Naive B cell (primary cell): ENCODE results near the gene CAV1. TPM values are rescaled to one million over a fixed set of nuclear protein-coding genes. Genes with fewer than 3 reads are reported as not detected.
A peak's percentile ranks its signal among the peaks of the same experiment; 100 is the strongest.

Source experiments
- ATAC-seq, 2 donors: fragments of 150-1000 bp; cut with Tn5 transposase; 2 replicates each; pipeline ENCODE4 v1.10.0; 2021; ENCODE audit warnings: low read depth in 2 of 2, mild to moderate bottlenecking in 2 of 2, moderate library complexity in 2 of 2
- DNase-seq: peaks from one replicate; pipeline ENCODE4 v3.0.0; 2022
- H3K27ac Mint-ChIP-seq, 6 donors: one replicate each; pipeline ENCODE4 v1.8.0; 2020 to 2022; ENCODE audit warnings: mild to moderate bottlenecking in 6 of 6, mixed read lengths in 6 of 6, moderate library complexity in 5 of 6, inconsistent platforms in 2 of 6
- H3K27me3 Mint-ChIP-seq, 3 donors: one replicate each; pipeline ENCODE4 v1.8.0; 2021 to 2022; ENCODE audit warnings: mixed read lengths in 3 of 3, mild to moderate bottlenecking in 1 of 3
- H3K36me3 Mint-ChIP-seq, 2 donors: one replicate each; pipeline ENCODE4 v1.8.0; 2020 to 2022; ENCODE audit warnings: mixed read lengths in 2 of 2, inconsistent platforms in 1 of 2, mild to moderate bottlenecking in 1 of 2
- H3K4me1 Mint-ChIP-seq, 3 donors: one replicate each; pipeline ENCODE4 v1.8.0; 2020 to 2022; ENCODE audit warnings: mixed read lengths in 3 of 3, inconsistent platforms in 1 of 3, mild to moderate bottlenecking in 1 of 3, moderate library complexity in 1 of 3
- H3K4me3 Mint-ChIP-seq, 8 donors: one replicate each; pipeline ENCODE4 v1.8.0; 2020 to 2022; ENCODE audit warnings: mild to moderate bottlenecking in 8 of 8, mixed read lengths in 8 of 8, moderate library complexity in 8 of 8, inconsistent platforms in 2 of 8
- H3K9me3 Mint-ChIP-seq, 7 donors: one replicate each; pipeline ENCODE4 v1.8.0; 2020 to 2022; ENCODE audit warnings: mixed read lengths in 7 of 7, mild to moderate bottlenecking in 5 of 7, inconsistent platforms in 2 of 7, moderate library complexity in 1 of 7
- polyA plus RNA-seq, 6 donors: library from polyadenylated mRNA; unstranded; fragments of 300-500 nt; fragmentation: Illumina TruSeq; gene quantifications; one replicate each; pipeline ENCODE4 v1.2.3, GENCODE V29; 2021; ENCODE audit warnings: low read depth in 6 of 6

Gene CAV1
- polyA plus RNA-seq, 6 donors from 2014 or later, result 0.73 to 9.0 (median 4.8) TPM

GRCh38 chr7:116574025-116574822, 49.4 kb downstream of the CAV1 start:
- H3K4me1 Mint-ChIP-seq, result peaks cover 17 to 25% (median 22%) of the 10 kb centered on the region in 3 donors

GRCh38 chr7:116575853-116576252, 51.0 kb downstream of the CAV1 start:
- Mint-ChIP-seq H3K4me3 (no peak overlapping the region), H3K36me3 (no peaks in the 10 kb centered on the region)
- no peak for ATAC-seq

More at GRCh38 chr7:116574025-116574822, 49.4 kb downstream of the CAV1 start:
- ATAC-seq (peak; percentile 34 to 76), DNase-seq (no peak)
- H3K27me3 Mint-ChIP-seq, result peaks cover 8 to 16% (median 16%) of the 10 kb centered on the region in 3 donors
- H3K4me3 Mint-ChIP-seq, result peak overlapping the region in 7 of 8 donors; percentile 3 to 66 (median 23)
- H3K36me3 Mint-ChIP-seq, result no peaks in the 10 kb centered on the region
- H3K27ac Mint-ChIP-seq, result peak overlapping the region in 3 of 6 donors; percentile 3 to 37 (median 34)
- H3K9me3 Mint-ChIP-seq, result no peaks in the 10 kb centered on the region

GRCh38 chr7:116576350-116577319, 51.8 kb downstream of the CAV1 start:
- peaks cover 12 to 19% (median 13%) of the 10 kb centered on the region in 3 donors for H3K4me1 Mint-ChIP-seq

More at GRCh38 chr7:116575853-116576252, 51.0 kb downstream of the CAV1 start:
- peaks cover 12 to 19% (median 13%) of the 10 kb centered on the region in 3 donors for H3K4me1 Mint-ChIP-seq
- H3K9me3 Mint-ChIP-seq, result no peaks in the 10 kb centered on the region
- DNase-seq, result no peak
- peaks cover 0 to 5% (median 3%) of the 10 kb centered on the region in 3 donors for H3K27me3 Mint-ChIP-seq
- no peak overlapping the region for H3K27ac Mint-ChIP-seq

GRCh38 chr7:116577320-116577871, 52.6 kb downstream of the CAV1 start:
- ATAC-seq (no peak), DNase-seq (no peak)
- peak overlapping the region in 1 of 6 donors; percentile 44 for H3K27ac Mint-ChIP-seq
- H3K9me3 Mint-ChIP-seq, result no peaks in the 10 kb centered on the region
- no peaks in the 10 kb centered on the region for H3K36me3 Mint-ChIP-seq
- peaks cover 12 to 19% (median 13%) of the 10 kb centered on the region in 3 donors for H3K4me1 Mint-ChIP-seq
- H3K27me3 Mint-ChIP-seq, result peaks cover 0 to 5% (median 0%) of the 10 kb centered on the region in 3 donors
- no peak overlapping the region for H3K4me3 Mint-ChIP-seq

More at GRCh38 chr7:116576350-116577319, 51.8 kb downstream of the CAV1 start:
- DNase-seq (no peak), ATAC-seq (no peak)
- H3K36me3 Mint-ChIP-seq, result no peaks in the 10 kb centered on the region
- H3K9me3 Mint-ChIP-seq, result no peaks in the 10 kb centered on the region
- H3K27ac Mint-ChIP-seq, result no peak overlapping the region
- peaks cover 0 to 5% (median 3%) of the 10 kb centered on the region in 3 donors for H3K27me3 Mint-ChIP-seq
- no peak overlapping the region for H3K4me3 Mint-ChIP-seq

- Mint-ChIP-seq H3K9me3 (no peaks in the 10 kb centered on the region), H3K27me3 (peaks cover 0 to 5% (median 0%) of the 10 kb centered on the region in 3 donors), H3K27ac (no peak overlapping the region), H3K36me3 (no peaks in the 10 kb centered on the region), H3K4me1 (peaks cover 16 to 21% (median 20%) of the 10 kb centered on the region in 3 donors), H3K4me3 (no peak overlapping the region)
- DNase-seq, result no peak
- ATAC-seq, result no peak
These were observed 53.7 kb downstream of the CAV1 start for GRCh38 chr7:116578526-116578925.

- DNase-seq, result no peak
- Mint-ChIP-seq H3K4me1 (peaks cover 8 to 20% (median 12%) of the 10 kb centered on the region in 3 donors), H3K9me3 (no peaks in the 10 kb centered on the region), H3K27me3 (peaks cover 0 to 5% (median 0%) of the 10 kb centered on the region in 3 donors), H3K4me3 (no peak overlapping the region), H3K27ac (no peak overlapping the region), H3K36me3 (no peaks in the 10 kb centered on the region)
- ATAC-seq, result no peak
These were observed 54.5 kb downstream of the CAV1 start for GRCh38 chr7:116579322-116579721.

- Mint-ChIP-seq H3K4me1 (peaks cover 8 to 15% (median 11%) of the 10 kb centered on the region in 3 donors), H3K9me3 (no peaks in the 10 kb centered on the region), H3K27me3 (peaks cover 0 to 5% (median 0%) of the 10 kb centered on the region in 3 donors), H3K4me3 (no peak overlapping the region), H3K36me3 (no peaks in the 10 kb centered on the region), H3K27ac (no peak overlapping the region)
- DNase-seq (no peak), ATAC-seq (no peak)
These were observed 55.0 kb downstream of the CAV1 start for GRCh38 chr7:116579835-116580234.

GRCh38 chr7:116582164-116582732, 57.4 kb downstream of the CAV1 start:
- Mint-ChIP-seq H3K4me1 (peaks cover 8 to 14% (median 11%) of the 10 kb centered on the region in 3 donors), H3K4me3 (peak overlapping the region in 1 of 8 donors; percentile 35), H3K27ac (peak overlapping the region in 1 of 6 donors; percentile 28), H3K9me3 (no peaks in the 10 kb centered on the region), H3K27me3 (no peaks in the 10 kb centered on the region), H3K36me3 (no peaks in the 10 kb centered on the region)
- DNase-seq (no peak), ATAC-seq (no peak)

GRCh38 chr7:116582806-116583444, 58.1 kb downstream of the CAV1 start:
- Mint-ChIP-seq H3K36me3 (no peaks in the 10 kb centered on the region), H3K4me1 (peaks cover 8 to 14% (median 11%) of the 10 kb centered on the region in 3 donors), H3K27me3 (no peaks in the 10 kb centered on the region), H3K27ac (peak overlapping the region in 3 of 6 donors; percentile 46 to 87 (median 80)), H3K9me3 (no peaks in the 10 kb centered on the region), H3K4me3 (peak overlapping the region; percentile 15 to 85 (median 78))
- DNase-seq (no peak), ATAC-seq (no peak)

GRCh38 chr7:116583653-116584052, 58.8 kb downstream of the CAV1 start:
- ATAC-seq (peak; percentile 98), DNase-seq (peak; percentile 48)
- Mint-ChIP-seq H3K36me3 (no peaks in the 10 kb centered on the region), H3K27ac (peak overlapping the region in 1 of 6 donors; percentile 87), H3K4me1 (peaks cover 10 to 18% (median 16%) of the 10 kb centered on the region in 3 donors), H3K4me3 (peak overlapping the region in 6 of 8 donors; percentile 30 to 85 (median 80)), H3K27me3 (no peaks in the 10 kb centered on the region), H3K9me3 (no peaks in the 10 kb centered on the region)

- H3K27ac Mint-ChIP-seq, result no peak overlapping the region
- ATAC-seq, result no peak
These were observed 59.9 kb downstream of the CAV1 start for GRCh38 chr7:116584721-116585120.

GRCh38 chr7:116585392-116585791, 60.6 kb downstream of the CAV1 start:
- no peaks in the 10 kb centered on the region for H3K36me3 Mint-ChIP-seq
- ATAC-seq (no peak), DNase-seq (no peak)
- no peaks in the 10 kb centered on the region for H3K9me3 Mint-ChIP-seq
- H3K4me3 Mint-ChIP-seq, result no peak overlapping the region
- peak overlapping the region in 1 of 6 donors; percentile 70 for H3K27ac Mint-ChIP-seq
- peaks cover 4 to 12% (median 6%) of the 10 kb centered on the region in 3 donors for H3K27me3 Mint-ChIP-seq
- peaks cover 12 to 19% (median 18%) of the 10 kb centered on the region in 3 donors for H3K4me1 Mint-ChIP-seq

More at GRCh38 chr7:116584721-116585120, 59.9 kb downstream of the CAV1 start:
- H3K4me1 Mint-ChIP-seq, result peaks cover 12 to 19% (median 18%) of the 10 kb centered on the region in 3 donors
- no peaks in the 10 kb centered on the region for H3K36me3 Mint-ChIP-seq
- H3K9me3 Mint-ChIP-seq, result no peaks in the 10 kb centered on the region
- H3K27me3 Mint-ChIP-seq, result peaks cover 0 to 5% (median under 1%) of the 10 kb centered on the region in 3 donors
- DNase-seq, result no peak
- H3K4me3 Mint-ChIP-seq, result no peak overlapping the region
